ES-I3 (cell line): ENCODE data around the gene MEF2B.
"Not testable (repeated sequence)": the region's sequence is repeated elsewhere in the genome, so short reads cannot be mapped to it uniquely, and the experiment has no call there.

Source experiments
- H3K36me3 ChIP-seq: 2 replicates; pipeline ENCODE4 v1.6.1; 2013; ENCODE audit warnings: mild to moderate bottlenecking, low read length, control low read depth, moderate library complexity; ENCODE audit not compliant: insufficient read depth
- H3K4me1 ChIP-seq: 2 replicates; pipeline ENCODE4 v1.6.1; 2013; ENCODE audit warnings: mild to moderate bottlenecking, control low read depth, low read length; ENCODE audit not compliant: insufficient read depth
- H3K9ac ChIP-seq: 2 replicates; pipeline ENCODE4 v1.6.1; 2013; ENCODE audit warnings: low read depth, mild to moderate bottlenecking, low read length, moderate library complexity
- H3K9me3 ChIP-seq: 2 replicates; pipeline ENCODE4 v1.6.1; 2013; ENCODE audit warnings: mild to moderate bottlenecking, low read length, moderate library complexity; ENCODE audit not compliant: control insufficient read depth, insufficient read depth

MEF2B gene

DNA sequence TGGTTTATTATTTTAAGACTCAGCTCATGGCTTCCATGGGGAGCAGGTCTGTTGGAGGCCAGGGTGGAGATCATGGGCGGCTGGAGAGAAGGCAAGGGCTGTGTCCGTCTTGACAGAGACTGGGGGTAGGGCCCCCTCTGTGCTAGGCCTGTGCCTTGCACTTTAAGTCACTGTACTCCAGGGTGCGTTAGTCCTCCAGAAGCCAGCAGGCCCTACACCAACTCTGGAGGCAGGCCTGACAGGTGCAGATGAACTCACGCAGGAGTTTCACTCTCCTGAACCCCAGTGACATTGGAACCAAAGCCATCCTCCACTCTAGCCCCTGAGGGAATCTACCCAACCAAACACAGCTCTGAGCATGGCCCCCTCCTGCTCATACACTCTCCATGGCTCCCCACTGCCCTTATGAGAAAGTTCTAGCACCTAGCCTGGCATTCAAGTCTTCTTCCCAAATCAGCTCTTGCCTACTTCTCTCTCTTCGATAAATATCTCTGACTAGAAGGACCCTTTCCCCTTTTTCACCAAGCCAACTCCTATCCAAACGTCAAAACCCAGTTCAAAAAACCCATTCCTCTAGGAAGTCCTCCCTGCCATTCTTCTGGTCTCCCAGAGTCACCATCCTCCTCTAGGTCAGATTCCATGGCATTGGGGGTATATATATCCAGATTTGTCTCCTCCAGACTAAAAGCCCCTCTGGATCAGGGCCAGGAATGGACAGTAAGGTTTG is 15.1 kb downstream of the MEF2B start:
- H3K4me1 ChIP-seq, result no peaks in the 10 kb centered on the region
- no peaks in the 10 kb centered on the region for H3K36me3 ChIP-seq
- H3K9ac ChIP-seq, result no peak overlapping the region
- no peaks in the 10 kb centered on the region for H3K9me3 ChIP-seq

GRCh38 chr19:19152668-19153384 is 17.2 kb downstream of the MEF2B start:
- Histone ChIP-seq H3K36me3 (no peaks in the 10 kb centered on the region), H3K9ac (no peak overlapping the region), H3K4me1 (no peaks in the 10 kb centered on the region), H3K9me3 (no peaks in the 10 kb centered on the region)

GRCh38 chr19:19151418-19151817 is 18.6 kb downstream of the MEF2B start:
- Histone ChIP-seq H3K36me3 (no peaks in the 10 kb centered on the region), H3K9ac (no peak overlapping the region)

GRCh38 chr19:19149435-19149834 is 20.6 kb downstream of the MEF2B start:
- no peaks in the 10 kb centered on the region for H3K36me3 ChIP-seq
- H3K4me1 ChIP-seq, result no peaks in the 10 kb centered on the region
- H3K9ac ChIP-seq, result no peak overlapping the region
- no peaks in the 10 kb centered on the region for H3K9me3 ChIP-seq

More at GRCh38 chr19:19151418-19151817, 18.6 kb downstream of the MEF2B start:
- Histone ChIP-seq H3K4me1 (no peaks in the 10 kb centered on the region), H3K9me3 (no peaks in the 10 kb centered on the region)

- not testable (repeated sequence) for H3K36me3 ChIP-seq
Observed at GRCh38 chr19:19148504-19148903, 21.6 kb downstream of the MEF2B start.

GRCh38 chr19:19147344-19147743 is 22.7 kb downstream of the MEF2B start:
- Histone ChIP-seq H3K9ac (no peak overlapping the region), H3K36me3 (no peaks in the 10 kb centered on the region), H3K4me1 (no peaks in the 10 kb centered on the region), H3K9me3 (no peaks in the 10 kb centered on the region)

More at GRCh38 chr19:19148504-19148903, 21.6 kb downstream of the MEF2B start:
- not testable (repeated sequence) for H3K9me3 ChIP-seq, H3K4me1 ChIP-seq, H3K9ac ChIP-seq

DNA sequence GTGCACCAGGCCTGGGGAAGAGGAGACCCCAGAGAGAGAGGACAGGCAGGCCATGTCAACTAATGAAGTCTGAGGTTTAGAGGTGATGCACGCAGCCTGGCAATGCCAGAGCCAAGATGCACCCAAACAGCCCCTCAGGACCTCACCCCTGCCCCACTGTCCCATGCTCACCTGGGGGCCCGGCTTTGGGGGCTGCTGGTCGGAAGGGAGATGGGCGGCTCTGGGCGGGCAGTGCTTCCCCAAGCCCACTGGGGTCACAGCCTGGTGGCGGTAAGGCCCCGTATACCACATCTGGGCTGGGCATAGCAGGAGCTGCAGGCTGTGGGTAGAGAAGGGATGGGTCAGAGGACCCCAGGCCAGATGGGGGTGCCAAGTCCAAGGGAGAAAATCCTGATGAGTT is 23.2 kb downstream of the MEF2B start:
- H3K36me3 ChIP-seq, result no peaks in the 10 kb centered on the region
- H3K4me1 ChIP-seq, result no peaks in the 10 kb centered on the region
- no peak overlapping the region for H3K9ac ChIP-seq

DNA sequence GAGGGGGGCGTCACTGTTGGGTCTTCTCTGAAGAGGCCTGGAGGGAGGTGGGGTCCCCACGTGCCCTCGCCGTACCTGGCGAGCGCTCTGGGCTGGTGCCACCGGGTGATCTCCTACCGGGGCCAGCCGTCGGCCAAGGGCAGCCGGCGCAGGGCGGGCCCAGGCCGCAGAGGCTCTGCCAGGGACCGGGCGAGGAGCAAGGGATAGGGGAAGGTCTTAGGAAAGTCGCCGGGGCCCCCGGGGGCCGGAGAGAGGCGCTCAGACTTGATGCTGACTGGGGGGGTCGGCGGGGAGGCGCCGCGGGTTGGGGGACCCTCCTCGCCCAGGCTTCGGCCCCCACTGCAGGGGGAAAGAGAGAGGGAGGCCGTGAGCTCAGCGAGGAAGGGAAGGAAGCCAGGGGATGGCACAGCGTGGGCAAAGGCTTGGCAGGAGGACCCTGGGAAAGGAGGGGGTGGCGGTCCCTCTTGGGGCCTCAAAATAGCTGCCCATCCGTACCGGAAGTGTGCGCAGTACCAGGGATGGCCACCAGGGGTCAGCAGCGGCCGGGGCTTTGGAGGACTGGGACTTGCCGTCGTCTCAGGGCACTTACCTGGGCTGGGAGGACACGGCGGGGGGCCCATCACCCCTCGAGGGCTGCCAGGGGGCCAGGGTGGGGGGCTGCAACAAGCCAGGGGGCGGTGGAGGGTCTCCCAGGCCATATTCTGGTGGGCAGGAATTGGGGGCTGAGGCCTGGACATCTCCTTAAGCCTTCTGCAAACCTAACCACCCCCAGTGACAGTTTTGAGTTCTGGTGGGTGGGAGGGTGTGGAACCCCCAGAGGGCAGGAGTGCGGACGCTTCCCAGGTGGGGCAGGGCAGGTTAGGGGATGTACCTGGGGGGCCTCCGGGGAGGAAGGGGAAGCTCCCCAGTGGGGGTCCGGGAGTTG is 24.1 kb downstream of the MEF2B start:
- H3K4me1 ChIP-seq, result no peaks in the 10 kb centered on the region
- no peaks in the 10 kb centered on the region for H3K9me3 ChIP-seq
- H3K9ac ChIP-seq, result no peak overlapping the region
- H3K36me3 ChIP-seq, result no peaks in the 10 kb centered on the region

More for the DNA sequence above, 23.2 kb downstream of the MEF2B start:
- no peaks in the 10 kb centered on the region for H3K9me3 ChIP-seq

DNA sequence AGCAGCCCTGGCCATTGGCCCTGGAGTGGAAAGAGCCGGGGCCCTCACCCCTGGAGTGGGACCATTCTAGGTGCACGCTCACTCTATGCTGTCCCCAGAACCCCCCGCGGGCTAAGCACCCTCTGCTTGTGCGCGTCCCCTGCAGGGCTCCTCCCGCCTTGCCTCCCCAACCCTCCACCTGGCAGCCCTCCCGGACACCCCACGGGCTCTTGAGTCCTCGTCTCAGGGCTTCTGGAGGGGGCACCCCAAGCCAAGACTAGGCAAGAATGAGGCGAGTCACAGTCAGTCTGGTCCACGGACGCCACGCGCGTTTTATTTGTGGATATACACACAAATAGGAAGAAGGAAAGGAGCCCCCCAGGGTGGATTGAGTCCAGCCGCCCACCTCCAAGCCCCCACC is 24.8 kb downstream of the MEF2B start:
- Histone ChIP-seq H3K9me3 (no peaks in the 10 kb centered on the region), H3K4me1 (no peaks in the 10 kb centered on the region), H3K36me3 (no peaks in the 10 kb centered on the region), H3K9ac (no peak overlapping the region)

- H3K4me1 ChIP-seq, result no peaks in the 10 kb centered on the region
- H3K9ac ChIP-seq, result no peak overlapping the region
- no peaks in the 10 kb centered on the region for H3K9me3 ChIP-seq
- no peaks in the 10 kb centered on the region for H3K36me3 ChIP-seq
Observed at GRCh38 chr19:19142347-19142746, 27.7 kb downstream of the MEF2B start.

DNA sequence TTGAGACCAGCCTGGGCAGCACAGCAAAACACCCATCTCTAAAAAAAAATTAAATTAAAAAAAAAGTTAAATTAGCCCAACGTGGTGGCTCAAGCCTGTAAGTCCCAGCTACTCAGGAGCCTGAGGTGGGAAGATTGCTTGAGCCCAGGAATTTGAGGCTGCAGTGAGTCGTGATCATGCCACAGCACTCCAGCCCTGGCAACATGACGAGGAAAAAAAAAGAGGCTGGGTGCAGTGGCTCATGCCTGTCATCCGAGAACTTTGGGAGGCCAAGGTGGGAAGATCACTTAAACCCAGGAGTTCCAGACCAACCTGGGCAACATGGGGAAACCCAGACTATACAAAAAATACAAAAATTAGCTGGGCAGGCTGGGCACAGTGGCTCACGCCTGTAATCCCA is 29.6 kb downstream of the MEF2B start:
- Histone ChIP-seq H3K4me1 (no peaks in the 10 kb centered on the region), H3K9ac (no peak overlapping the region), H3K36me3 (no peaks in the 10 kb centered on the region), H3K9me3 (no peaks in the 10 kb centered on the region)

DNA sequence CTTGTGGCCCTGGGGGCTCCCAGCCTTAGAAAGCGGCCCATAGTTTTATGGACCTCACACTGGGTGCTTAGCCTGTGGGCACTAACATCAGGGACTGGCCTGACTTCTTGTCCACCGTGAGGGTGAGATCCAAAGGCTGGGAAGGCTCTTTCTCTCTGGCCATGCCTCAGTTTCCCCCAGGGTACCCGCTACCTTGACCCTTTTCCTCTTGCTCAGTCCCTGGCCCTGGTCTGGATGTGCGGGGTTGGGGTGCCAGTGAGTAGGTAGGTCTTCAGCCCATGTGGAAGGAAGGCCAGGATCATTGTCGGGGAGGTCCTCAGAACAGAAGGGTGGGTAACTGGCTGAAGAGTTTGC is 30.2 kb downstream of the MEF2B start:
- no peak overlapping the region for H3K9ac ChIP-seq
- H3K36me3 ChIP-seq, result no peaks in the 10 kb centered on the region

GRCh38 chr19:19138109-19138981 is 31.7 kb downstream of the MEF2B start, which contains the start of gene TMEM161A:
Gene TMEM161A (minus strand): TSS chr19:19138478. CDS start chr19:19138428, 50 bp downstream.
- H3K4me1 ChIP-seq, result no peaks in the 10 kb centered on the region
- H3K9me3 ChIP-seq, result no peaks in the 10 kb centered on the region
- H3K9ac ChIP-seq, result peak within 1 kb of the TSS; percentile 90
- no peaks in the 10 kb centered on the region for H3K36me3 ChIP-seq

More for the DNA sequence above, 30.2 kb downstream of the MEF2B start:
- Histone ChIP-seq H3K9me3 (no peaks in the 10 kb centered on the region), H3K4me1 (no peaks in the 10 kb centered on the region)
